ENCODE data around the gene PDGFD. TPM values are rescaled to one million over a fixed set of nuclear protein-coding genes. Genes with fewer than 3 reads are reported as not detected.

Gene PDGFD
- total RNA-seq, 1 experiment from 2014 or later: 1.7 TPM

DNA sequence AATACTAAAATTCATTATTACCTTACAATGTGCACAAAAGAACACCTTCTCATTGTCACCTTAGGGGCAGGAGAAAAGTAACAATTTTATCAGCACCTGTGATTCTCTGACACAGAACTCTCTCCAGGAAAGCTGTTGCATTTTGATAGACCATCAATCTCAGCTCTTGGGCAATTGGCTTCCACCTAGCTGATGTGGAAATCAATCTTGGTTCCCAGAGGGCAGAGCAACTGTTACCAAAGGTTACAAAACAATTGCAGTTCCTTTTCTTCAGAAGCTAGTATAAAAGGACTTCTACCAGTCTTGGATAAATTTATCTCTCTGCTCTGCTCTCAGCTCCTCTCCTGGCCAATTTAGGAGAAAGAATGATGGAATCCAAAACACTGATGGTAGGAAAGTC is 285.3 kb downstream of the PDGFD start:
- H3K4me1 Mint-ChIP-seq: peaks cover 0 to 3% of the 10 kb centered on the region in 2 experiments; a peak in 1 of 4 replicates
- H3K14ac ChIP-seq (ENCODE audit: insufficient read depth, low read length): no peak overlapping the region
- no peaks in the 10 kb centered on the region for H4K20me1 ChIP-seq (ENCODE audit: control insufficient read depth, insufficient read depth, insufficient read length)
- no peaks in the 10 kb centered on the region for H3K4me1 ChIP-seq (ENCODE audit: insufficient read depth, low read length)
- no peak overlapping the region for H3K4me2 ChIP-seq (ENCODE audit: insufficient read depth, insufficient read length, low read length)
- no peaks in the 10 kb centered on the region for H3K9me3 ChIP-seq (ENCODE audit: control insufficient read depth, low read depth, low read length)
- H3K23ac ChIP-seq (ENCODE audit: insufficient read length, low read depth, low read length): no peak overlapping the region
- H2BK12ac ChIP-seq (ENCODE audit: insufficient read length, low read depth, low read length): no peak overlapping the region
- no peak overlapping the region for H3K27ac Mint-ChIP-seq
- H2BK5ac ChIP-seq (ENCODE audit: insufficient read length, low read length): no peak overlapping the region
- no peak overlapping the region for H4K91ac ChIP-seq (ENCODE audit: insufficient read length, low read depth, low read length)
- H3K36me3 Mint-ChIP-seq (ENCODE audit: insufficient read depth in 1 of 3, low read depth in 3 of 3): peaks cover 0 to 3% (median 2%) of the 10 kb centered on the region in 3 experiments; a peak in 2 of 7 replicates
- H3K9me3 Mint-ChIP-seq: no peaks in the 10 kb centered on the region
- no peak overlapping the region for H2BK120ac ChIP-seq (ENCODE audit: low read depth, low read length, poor library complexity, severe bottlenecking)
- H3K4ac ChIP-seq (ENCODE audit: low read depth, low read length): no peak overlapping the region
- H4K8ac ChIP-seq (replicated peaks; ENCODE audit: insufficient read length, low read depth, low read length): no peak overlapping the region
- no peak overlapping the region for H3K27ac ChIP-seq (ENCODE audit: insufficient read length, low read depth, low read length)
- H3K27me3 Mint-ChIP-seq (ENCODE audit: low read depth): no peaks in the 10 kb centered on the region
- H3K23me2 ChIP-seq (ENCODE audit: insufficient read length, low read depth, low read length, poor library complexity, severe bottlenecking): no peaks in the 10 kb centered on the region
- no peak overlapping the region for H3K9ac ChIP-seq (ENCODE audit: extremely low read depth, insufficient read length, low read length)
- H3K79me2 ChIP-seq (ENCODE audit: insufficient read depth, low read length): no peaks in the 10 kb centered on the region
- DNase-seq: no peak
- no peak overlapping the region for H4K5ac ChIP-seq (ENCODE audit: insufficient read length, low read depth, low read length)
- H2BK20ac ChIP-seq (ENCODE audit: low read depth, low read length, poor library complexity, severe bottlenecking): no peak overlapping the region
- H3K18ac ChIP-seq (ENCODE audit: insufficient read length, low read depth, low read length): no peak overlapping the region
- TF ChIP-seq, protein P1, sequence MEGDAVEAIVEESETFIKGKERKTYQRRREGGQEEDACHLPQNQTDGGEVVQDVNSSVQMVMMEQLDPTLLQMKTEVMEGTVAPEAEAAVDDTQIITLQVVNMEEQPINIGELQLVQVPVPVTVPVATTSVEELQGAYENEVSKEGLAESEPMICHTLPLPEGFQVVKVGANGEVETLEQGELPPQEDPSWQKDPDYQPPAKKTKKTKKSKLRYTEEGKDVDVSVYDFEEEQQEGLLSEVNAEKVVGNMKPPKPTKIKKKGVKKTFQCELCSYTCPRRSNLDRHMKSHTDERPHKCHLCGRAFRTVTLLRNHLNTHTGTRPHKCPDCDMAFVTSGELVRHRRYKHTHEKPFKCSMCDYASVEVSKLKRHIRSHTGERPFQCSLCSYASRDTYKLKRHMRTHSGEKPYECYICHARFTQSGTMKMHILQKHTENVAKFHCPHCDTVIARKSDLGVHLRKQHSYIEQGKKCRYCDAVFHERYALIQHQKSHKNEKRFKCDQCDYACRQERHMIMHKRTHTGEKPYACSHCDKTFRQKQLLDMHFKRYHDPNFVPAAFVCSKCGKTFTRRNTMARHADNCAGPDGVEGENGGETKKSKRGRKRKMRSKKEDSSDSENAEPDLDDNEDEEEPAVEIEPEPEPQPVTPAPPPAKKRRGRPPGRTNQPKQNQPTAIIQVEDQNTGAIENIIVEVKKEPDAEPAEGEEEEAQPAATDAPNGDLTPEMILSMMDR (conservative IDR thresholded peaks at IDR 0.05): no peak
- H3K27me3 ChIP-seq (ENCODE audit: insufficient read depth, low read length): no peaks in the 10 kb centered on the region
- H3K56ac ChIP-seq (ENCODE audit: insufficient read length, low read depth, low read length): no peak overlapping the region
- H3K79me1 ChIP-seq (ENCODE audit: insufficient read depth, low read depth, low read length, poor library complexity, severe bottlenecking): no peaks in the 10 kb centered on the region
- no peak overlapping the region for H2AK5ac ChIP-seq (ENCODE audit: insufficient read length, low read length)
- no peak overlapping the region for H2BK15ac ChIP-seq (ENCODE audit: low read depth, low read length)
- H2AFZ ChIP-seq (ENCODE audit: low read length): no peak overlapping the region
- H3K4me3 Mint-ChIP-seq: no peak overlapping the region
- H3T11ph ChIP-seq (ENCODE audit: low read length): no peak overlapping the region
